ENCODE results near the gene PTGER3. TPM values are rescaled to one million over a fixed set of nuclear protein-coding genes. Genes with fewer than 3 reads are reported as not detected.
A peak's percentile ranks its signal among the peaks of the same experiment; 100 is the strongest.

PTGER3 gene
- total RNA-seq, 1 experiment from 2014 or later: 0.08 TPM

GRCh38 chr1:70930062-70930461, 117.6 kb downstream of the PTGER3 start:
- intact Hi-C loops (cut with micrococcal nuclease; ENCODE audit: unreplicated experiment): no loop called here

GRCh38 chr1:70922196-70922595, 125.4 kb downstream of the PTGER3 start:
- DNase-seq (ENCODE audit: low read depth, low spot score) (no peak), ATAC-seq (no peak)
- TF ChIP-seq CTCF (IDR thresholded peaks at IDR 0.05) (no peak), REST (IDR thresholded peaks at IDR 0.05; ENCODE audit: insufficient read depth in 1 of 2, low read depth in 2 of 2, low read length in 1 of 2) (no peak), POLR2AphosphoS5 (IDR thresholded peaks at IDR 0.05; ENCODE audit: low read depth, low read length) (no peak), SIN3A (IDR thresholded peaks at IDR 0.05; ENCODE audit: borderline replicate concordance, insufficient read depth, low read depth, low read length) (no peak), TCF7L2 (IDR thresholded peaks at IDR 0.05; ENCODE audit: low read depth, low read length) (no peak)
- Histone ChIP-seq H3K27me3 (ENCODE audit: control insufficient read depth, insufficient read depth, low read length) (no peaks in the 10 kb centered on the region), H3K4me1 (ENCODE audit: control insufficient read depth, insufficient read depth, low read length) (no peaks in the 10 kb centered on the region), H3K4me3 (ENCODE audit: low read depth in 2 of 2, low read length in 2 of 2) (no peak overlapping the region), H3K27ac (ENCODE audit: low read length) (no peak overlapping the region), H3K9me3 (ENCODE audit: control insufficient read depth, insufficient read depth, low read depth, low read length) (peaks cover 14% of the 10 kb centered on the region), H3K36me3 (ENCODE audit: control insufficient read depth, insufficient read depth, low read length) (no peaks in the 10 kb centered on the region)
- in situ Hi-C loops (cut with HindIII; ENCODE audit: low pct_unique_long_range_greater_than_20kb, low sequenced_read_pairs) (no loop called here), intact Hi-C loops (cut with micrococcal nuclease; ENCODE audit: unreplicated experiment) (no loop called here)
- POLR2A ChIA-PET: no interaction called here
- CTCF ChIA-PET: no interaction called here
- no TSS peak for BruUV-seq (replicated peaks)

More at GRCh38 chr1:70930062-70930461, 117.6 kb downstream of the PTGER3 start:
- POLR2A ChIA-PET: no interaction called here
- in situ Hi-C loops (cut with HindIII; ENCODE audit: low pct_unique_long_range_greater_than_20kb, low sequenced_read_pairs): no loop called here
- no peak overlapping the region for H3K4me3 ChIP-seq (ENCODE audit: low read depth in 2 of 2, low read length in 2 of 2)
- no peaks in the 10 kb centered on the region for H3K36me3 ChIP-seq (ENCODE audit: control insufficient read depth, insufficient read depth, low read length)
- no peak for ATAC-seq
- TF ChIP-seq SIN3A (IDR thresholded peaks at IDR 0.05; ENCODE audit: borderline replicate concordance, insufficient read depth, low read depth, low read length) (no peak), TCF7L2 (IDR thresholded peaks at IDR 0.05; ENCODE audit: low read depth, low read length) (no peak), REST (IDR thresholded peaks at IDR 0.05; ENCODE audit: insufficient read depth in 1 of 2, low read depth in 2 of 2, low read length in 1 of 2) (no peak), CTCF (IDR thresholded peaks at IDR 0.05) (no peak), POLR2AphosphoS5 (IDR thresholded peaks at IDR 0.05; ENCODE audit: low read depth, low read length) (no peak)
- CTCF ChIA-PET: no interaction called here
- no peaks in the 10 kb centered on the region for H3K27me3 ChIP-seq (ENCODE audit: control insufficient read depth, insufficient read depth, low read length)
- no peaks in the 10 kb centered on the region for H3K4me1 ChIP-seq (ENCODE audit: control insufficient read depth, insufficient read depth, low read length)
- no peaks in the 10 kb centered on the region for H3K9me3 ChIP-seq (ENCODE audit: control insufficient read depth, insufficient read depth, low read depth, low read length)
- no peak overlapping the region for H3K27ac ChIP-seq (ENCODE audit: low read length)
- DNase-seq (ENCODE audit: low read depth, low spot score): no peak
- no TSS peak for BruUV-seq (replicated peaks)

Small RNA genes lying within 50 kb of the gene (microRNA-seq; reads per million reads assigned to microRNA genes)
- gene MIR186 (ENCODE audit: unreplicated experiment): 269 reads per million, percentile 66 among the genes with 10 or more reads in this experiment

Other genes starting within 250 kb of the PTGER3 start
- 64.9 TPM for gene ZRANB2, start 33.2 kb upstream of the PTGER3 start, total RNA-seq (2021; ENCODE audit: unreplicated experiment)

Measured in Panc1 (cell line).